IPS-NIHi11 (cell line): ENCODE data around the gene MAPK8.
A peak's percentile ranks its signal among the peaks of the same experiment; 100 is the strongest.
"Not testable (repeated sequence)": the region's sequence is repeated elsewhere in the genome, so short reads cannot be mapped to it uniquely, and the experiment has no call there.

Experiments used
- DNase-seq: peaks from one replicate; pipeline ENCODE4 v3.0.0; 2012; ENCODE audit warnings: mixed read lengths, low spot score

Gene MAPK8

DNA sequence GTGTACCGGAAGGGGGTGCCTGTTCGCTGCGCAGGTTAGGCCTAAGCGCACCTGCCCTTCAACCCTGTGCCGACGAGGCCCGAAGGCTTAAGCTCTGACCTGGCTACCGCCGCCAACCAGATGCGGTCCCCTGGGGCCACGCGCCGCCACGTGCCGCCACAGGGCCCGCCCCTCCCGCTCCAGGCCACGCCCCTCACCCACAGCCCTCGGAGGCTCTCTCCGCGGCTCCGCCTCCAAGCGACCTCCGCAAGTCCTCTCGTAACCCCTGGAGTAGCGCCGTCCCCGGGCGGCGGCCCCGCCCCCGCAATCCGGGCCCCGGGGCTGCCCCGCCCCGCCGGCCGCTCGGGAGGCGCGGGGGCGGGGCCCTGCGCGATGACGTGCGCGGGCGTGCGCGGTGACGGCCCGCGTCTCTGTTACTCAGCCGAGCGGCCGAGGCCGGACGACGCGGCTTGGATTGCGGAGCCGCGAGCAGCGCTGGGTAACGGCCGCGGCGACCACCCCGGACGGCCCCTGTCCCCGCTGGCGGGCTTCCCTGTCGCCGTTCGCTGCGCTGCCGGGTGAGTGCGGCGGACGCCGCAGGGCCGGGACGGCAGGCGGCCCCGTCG, at the start of gene MAPK8:
Gene MAPK8 (plus strand): TSS at position 413 of the 605 bp plus-strand sequence. CDS start 94,984 bp downstream, outside the sequence.
- peak; percentile 99 for DNase-seq

DNA sequence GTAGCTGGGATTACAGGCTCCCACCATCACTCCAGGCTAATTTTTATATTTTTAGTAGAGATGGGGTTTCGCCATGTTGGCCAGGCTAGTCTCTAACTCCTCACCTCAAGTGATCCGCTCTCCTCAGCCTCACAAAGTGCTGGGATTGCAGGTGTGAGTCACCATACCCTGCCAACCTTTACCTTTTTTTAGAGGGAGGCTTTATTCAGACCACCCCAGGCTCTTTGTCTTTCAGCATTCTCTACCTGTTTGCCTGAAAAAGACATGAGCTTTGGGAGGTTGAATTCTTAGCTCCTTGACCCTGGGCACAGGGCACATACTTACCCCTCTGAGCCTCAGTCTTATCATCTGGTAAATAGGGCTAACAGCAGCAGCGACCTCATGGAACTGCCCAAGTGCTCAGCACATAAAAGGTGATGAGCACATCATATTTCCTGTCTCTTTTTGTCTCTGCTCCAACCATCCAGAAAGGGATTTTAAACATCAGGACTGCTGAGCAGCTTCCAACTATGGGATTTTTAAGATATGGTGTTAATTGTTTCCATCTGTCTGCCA, 49.0 kb upstream of the MAPK8 start:
- DNase-seq: no peak

DNA sequence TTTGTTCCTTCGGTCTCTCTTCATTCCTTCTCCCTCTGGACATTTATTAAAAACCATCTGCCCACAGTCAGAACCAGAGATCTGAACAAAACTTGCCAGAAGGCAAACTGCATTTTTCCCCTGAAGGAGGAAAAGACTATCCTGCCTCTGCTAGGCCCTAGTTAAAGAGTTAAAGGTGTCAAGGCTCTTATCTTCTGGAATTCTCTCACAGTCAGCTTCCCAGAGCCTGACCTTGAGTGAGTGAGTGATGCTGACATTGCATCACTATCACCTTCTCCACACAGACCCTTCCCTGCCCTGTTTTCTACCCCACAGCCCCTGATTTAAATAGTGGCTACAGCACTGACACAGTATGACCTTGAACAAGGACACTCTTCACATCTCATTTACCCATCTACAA, 48.4 kb upstream of the MAPK8 start:
- no peak for DNase-seq

DNA sequence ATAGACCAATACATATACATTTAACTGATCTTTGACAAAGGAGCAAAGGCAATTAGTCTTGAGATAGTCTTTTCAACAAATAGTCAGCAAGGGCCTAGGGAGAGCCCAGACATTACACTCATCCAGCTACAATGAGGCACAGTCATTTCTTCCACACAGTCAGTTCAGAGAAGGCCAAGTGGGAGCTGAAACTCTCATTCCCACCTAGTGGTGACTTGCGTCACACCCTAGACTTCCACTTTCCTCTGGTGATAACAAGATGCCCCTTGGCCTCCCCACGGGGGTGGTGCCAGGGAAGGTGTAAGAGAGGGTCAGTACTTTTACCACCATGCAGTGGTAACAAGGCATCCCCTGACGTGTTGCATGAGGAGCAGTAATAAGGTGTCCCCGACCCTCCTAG, 39.9 kb upstream of the MAPK8 start:
- DNase-seq: no peak

DNA sequence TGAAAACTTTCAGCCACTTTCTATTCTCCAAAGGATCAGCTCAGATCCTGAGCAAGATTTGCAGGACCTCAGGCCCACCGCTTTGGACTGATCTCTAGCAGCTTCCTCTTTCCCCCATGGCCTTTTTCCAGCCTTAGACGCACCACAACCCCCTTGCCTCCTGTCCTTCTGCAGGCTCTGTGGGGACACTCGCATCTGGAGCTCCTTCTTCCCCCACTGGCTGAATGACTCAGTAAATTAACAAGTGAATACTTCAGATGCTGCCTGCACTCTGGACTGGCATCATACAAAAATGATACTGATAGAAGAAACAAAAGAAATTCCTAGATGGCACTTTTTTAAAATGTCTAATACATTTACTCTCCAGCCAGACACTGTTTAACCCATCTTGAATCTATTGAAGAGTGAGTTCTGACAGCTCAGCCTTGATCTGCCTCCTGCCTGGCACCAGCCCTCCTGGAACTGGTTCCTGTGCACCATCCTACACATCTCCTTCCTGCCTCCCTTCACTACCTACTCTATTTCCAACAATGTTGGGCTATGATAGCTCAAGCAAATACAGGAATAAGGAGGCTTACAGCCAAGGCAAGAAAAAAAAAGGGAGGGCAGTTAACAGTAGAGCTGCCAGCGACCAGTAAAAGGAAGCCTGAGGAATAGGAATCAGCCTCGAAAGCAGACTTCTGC, 35.3 kb upstream of the MAPK8 start:
- DNase-seq: no peak

DNA sequence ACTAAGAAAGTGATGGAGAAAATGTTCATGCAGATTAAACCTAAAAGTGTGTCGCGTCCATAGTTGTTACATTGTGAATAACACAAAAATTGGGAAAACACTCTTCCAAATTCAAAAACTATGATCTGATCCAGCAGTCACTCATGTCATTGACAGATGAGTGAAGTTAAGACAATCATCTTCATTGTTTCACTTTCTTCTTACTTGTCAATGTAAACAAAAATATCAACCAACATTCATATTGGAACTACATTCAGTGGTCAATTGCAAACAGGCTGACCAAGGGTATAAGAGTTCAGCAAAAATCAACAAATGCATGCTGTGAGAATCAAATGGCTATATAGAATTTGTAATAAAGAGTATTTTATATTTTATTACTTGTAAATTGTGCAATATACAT, 33.8 kb upstream of the MAPK8 start:
- DNase-seq: no peak

DNA sequence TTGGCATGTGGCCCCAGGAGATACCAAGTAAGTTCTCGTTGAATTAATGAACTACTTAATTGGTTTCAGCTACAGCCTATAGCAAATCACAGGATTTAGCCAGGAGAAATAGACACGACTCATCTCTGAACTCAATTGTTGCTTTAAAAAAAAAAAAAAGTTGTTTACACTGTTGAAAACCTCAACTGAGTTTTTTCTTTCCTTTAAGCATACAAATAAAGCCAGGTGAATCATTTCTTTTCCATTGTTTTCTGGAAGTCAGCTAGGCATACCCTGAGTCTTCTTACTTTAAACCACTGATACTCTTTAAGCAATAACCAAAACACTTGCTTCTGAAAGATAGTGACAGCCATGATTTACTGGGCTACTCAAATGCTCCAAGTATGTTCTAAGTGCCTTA, 32.7 kb upstream of the MAPK8 start:
- no peak for DNase-seq

DNA sequence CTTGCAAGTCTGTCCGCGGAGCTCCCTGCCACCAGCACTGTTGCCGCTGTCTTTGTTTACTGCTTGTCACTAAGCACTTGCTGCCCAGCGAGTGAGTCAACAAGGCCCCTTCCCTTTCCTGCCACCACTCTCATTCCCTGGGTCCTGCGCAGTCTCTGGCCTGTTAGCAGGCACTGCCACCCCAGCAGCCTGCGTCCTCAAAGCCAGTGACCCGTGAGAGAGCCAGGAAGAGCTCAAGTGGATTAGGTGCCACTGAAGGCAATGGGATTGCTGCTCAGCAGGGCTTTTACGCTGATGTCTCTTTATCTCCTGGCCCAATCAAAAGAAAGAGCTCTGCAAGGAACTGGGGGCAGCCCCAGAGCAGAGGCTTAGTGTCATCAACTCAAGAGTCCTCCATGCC, 31.8 kb upstream of the MAPK8 start, which contains the start of gene FRMPD2:
Gene FRMPD2 (minus strand): TSS at position 61 of the 400 bp plus-strand sequence. CDS start 129 bp downstream, outside the sequence.
- no peak for DNase-seq

DNA sequence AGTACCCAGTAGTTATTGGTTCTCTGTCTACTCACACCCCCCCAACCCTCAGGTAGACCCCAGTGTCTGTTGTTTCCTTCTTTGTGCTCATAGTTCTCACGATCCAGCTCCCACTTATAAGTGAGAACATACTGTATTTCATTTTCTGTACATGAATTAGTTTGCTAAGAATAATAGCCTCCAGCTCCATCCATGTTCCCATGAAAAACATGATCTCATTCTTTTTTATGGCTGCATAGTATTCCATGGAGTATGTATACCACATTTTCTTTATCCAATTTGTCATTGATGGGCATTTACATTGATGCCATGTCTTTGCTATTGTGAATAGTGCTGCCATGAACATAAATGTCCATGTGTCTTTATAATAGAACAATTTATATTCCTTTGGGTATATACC, 29.4 kb upstream of the MAPK8 start:
- no peak for DNase-seq

DNA sequence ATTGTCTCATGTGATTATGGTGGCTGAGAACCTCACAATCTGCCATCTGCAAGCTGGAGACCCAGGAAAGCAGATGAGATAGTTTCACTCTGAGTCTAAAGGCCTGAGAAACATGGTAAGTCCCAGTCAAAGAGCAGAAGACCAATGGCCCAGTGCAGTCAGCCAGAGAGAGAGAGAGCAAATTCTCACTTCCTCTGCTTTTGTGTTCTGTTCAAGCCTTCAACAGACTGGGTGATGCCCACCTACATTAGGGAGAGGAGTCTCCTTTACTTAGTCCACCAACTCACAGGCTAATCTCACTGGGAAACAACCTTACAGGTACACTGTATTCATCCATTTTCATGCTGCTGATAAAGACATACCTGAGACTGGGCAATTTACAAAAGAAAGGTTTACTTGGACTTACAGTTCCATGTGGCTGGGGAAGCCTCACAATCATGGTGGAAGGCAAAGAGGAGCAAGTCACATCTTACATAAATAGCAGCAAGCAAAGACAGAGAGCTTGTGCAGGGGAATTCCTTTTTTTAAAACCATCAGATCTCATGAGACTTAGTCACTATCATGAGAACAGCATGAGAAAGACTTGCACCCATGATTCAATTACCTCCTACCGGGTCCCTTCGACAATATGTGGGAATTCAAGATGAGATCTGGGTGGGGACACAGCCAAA, 27.3 kb upstream of the MAPK8 start:
- no peak for DNase-seq

DNA sequence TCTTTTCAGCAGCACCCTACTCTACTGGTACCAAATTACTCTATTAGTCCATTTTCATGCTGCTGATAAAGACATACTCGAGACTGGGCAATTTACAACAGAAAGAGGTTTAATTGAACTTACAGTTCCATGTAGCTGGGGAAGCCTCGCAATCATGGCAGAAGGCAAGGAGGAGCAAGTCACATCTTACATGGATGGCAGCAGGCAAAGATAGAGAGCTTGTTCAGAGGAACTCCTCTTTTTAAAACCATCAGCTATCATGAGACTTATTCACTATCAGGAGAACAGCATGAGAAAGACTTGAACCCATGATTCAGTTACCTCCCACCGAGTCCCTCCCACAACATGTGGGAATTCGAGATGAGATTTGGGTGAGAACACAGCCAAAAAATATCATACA, 24.8 kb upstream of the MAPK8 start:
- DNase-seq: not testable (repeated sequence)

DNA sequence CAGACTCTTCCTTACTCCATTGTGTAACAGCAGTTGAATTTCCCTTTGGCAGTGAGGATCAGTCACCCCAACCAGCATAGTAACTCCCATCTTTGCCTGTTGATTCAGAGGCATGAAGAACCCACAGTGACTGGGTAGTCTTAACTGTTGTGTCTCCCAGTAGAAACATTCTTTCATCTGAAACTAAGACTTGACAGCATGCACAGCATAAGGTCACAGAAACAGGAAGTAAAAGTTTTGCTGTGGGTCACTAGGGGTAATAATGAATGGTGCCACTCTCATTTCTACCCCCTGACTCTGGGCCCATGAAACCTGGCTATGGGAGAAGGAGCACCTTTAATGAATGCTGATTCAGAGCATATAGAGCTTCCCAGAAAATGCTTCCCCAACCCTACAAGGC, 23.6 kb upstream of the MAPK8 start:
- DNase-seq: no peak

DNA sequence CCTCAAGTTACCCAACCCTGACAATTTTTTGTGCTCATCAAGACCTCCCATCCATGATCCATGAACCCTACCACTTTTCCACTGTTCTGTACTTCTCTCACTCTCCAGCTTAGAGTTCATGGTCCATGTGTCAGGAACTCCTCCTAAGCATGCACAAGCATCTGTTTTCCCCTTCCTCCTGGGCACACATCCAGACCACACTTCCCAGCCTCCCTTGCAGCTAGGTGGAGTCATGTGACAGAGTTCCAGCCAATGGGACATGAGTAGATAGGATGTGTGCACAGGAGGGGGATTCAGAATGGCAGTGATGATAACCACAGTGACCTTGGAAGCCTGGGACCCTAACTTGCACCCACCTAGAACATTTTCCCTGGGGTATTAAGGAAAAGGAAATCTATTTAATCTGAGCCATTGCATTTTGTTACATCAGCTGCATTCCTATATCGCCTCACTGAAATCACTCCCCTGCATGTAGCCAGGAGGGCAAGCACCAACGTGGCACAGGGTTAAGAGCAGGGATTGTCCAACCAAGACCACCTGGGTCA, 22.4 kb upstream of the MAPK8 start:
- no peak for DNase-seq

DNA sequence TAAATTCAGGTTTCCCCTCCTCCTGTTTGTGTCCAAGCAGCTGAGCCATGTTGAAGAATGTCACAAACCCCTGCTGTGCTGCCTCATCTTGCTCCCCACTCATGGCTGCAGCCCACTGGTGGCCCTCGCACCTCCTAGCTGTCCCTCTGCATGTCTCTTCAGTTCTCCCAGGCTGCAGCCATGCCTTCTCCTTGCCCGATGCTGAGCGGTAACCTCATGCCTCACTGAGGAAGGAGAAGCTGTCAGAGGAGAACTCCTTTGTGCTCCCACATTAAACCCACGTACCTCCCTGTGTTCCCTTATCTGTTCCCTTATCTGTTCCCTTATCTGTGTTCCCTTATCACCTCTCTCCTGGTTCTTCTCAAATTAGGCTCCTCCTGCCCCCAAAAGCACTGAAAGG, 21.7 kb upstream of the MAPK8 start:
- no peak for DNase-seq

DNA sequence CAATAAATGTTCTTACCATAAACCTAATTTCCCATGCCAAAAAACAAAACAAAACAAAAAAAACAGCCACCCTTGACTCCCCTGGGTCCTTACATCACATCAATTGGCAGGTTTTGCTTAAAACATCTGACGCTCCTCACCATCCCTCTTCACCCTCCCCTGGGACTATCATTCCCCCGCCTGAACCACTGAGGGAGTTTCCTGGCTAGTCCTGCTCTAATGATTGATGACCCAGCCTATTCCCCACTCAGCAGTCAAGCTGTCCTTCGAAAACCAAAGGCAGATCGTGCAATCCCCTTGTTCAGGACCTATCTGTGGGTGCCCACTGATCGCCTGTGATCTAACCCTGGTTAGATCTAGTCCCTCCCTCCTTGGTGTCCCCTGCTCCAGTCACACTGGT, 20.8 kb upstream of the MAPK8 start:
- DNase-seq: no peak

DNA sequence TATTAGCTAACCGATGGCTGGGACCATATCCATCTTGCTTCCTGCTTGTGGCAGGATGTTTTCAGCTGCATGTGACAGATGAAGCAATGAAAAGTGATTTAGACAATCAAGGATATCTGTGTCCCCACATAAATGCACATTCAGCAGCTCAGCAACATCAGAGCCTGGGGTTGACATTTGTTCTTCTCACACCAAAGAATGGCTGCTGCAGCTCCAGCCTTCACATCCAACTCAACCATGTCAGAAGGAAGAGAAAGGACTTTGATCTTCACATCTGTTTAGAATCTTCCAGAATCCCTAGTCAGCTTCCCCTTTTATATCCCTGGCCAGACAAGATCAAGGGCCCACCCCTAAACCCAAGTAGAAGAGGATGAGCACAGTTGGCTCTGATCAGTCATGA, 20.1 kb upstream of the MAPK8 start:
- DNase-seq: no peak

DNA sequence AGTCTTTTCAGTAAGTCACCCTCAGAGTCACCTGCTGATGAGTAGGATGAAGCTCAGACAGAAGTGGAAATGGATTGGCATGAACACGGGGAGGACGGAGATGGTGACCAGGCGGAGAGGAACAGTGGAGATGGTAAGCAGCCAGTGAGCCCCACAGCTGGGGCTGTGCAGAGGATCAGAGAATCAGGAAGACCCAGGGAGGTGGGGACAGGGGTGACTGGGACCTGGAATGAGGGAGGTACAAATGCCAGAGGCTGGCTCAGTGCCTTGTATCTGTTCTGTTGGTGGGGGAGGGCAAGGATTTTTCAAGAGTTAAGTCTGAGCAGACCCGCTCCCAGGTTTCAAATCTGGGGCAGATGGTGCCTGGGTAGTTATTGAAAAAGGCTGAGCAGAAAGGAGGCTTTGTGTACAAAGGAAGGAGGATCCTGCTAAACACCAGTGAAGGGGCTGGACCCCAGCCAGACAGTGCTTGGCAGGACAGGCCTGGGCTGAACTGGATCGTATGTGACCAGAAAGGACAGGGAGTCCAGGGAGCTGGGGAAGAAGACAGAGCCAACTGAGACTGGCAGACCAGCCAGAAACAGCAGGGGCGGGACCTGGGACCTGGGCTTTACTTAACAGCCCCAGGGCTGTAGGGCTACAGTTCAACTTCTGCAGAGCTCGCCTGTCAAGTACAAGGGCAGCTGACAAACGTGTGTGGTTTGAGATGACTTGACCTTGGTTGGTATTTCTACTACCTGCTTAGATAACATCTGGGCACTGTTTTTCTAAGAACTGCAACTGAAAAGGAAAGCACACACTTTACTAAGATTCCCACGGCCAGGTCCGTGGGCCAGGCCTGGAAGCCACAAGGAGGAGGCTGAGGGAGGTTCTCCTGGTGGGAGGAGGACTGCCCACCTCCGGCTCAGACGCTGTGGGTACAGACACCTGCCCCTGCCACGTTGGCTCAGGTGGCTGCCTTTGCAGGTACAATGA, 18.8 kb upstream of the MAPK8 start:
- DNase-seq: no peak

DNA sequence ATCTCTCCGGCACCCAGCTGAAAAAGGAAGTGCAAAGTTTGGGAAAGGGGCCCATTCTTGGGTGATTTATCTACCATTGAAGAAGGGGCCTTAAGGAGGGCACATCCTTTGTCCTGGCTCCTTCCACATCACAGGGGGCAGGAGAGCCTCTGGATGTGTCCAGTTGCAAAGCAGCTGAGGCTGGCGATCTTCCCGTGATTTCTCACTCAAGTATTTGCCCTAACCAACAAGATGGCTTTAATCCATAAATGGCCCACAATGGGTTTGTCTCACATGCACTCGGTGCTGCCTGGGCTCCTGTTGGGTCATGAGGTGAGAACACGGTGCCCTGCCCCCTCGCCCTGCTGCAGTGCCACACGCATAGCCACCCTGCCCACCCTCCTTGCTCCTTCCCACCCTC, 17.8 kb upstream of the MAPK8 start:
- DNase-seq: no peak

DNA sequence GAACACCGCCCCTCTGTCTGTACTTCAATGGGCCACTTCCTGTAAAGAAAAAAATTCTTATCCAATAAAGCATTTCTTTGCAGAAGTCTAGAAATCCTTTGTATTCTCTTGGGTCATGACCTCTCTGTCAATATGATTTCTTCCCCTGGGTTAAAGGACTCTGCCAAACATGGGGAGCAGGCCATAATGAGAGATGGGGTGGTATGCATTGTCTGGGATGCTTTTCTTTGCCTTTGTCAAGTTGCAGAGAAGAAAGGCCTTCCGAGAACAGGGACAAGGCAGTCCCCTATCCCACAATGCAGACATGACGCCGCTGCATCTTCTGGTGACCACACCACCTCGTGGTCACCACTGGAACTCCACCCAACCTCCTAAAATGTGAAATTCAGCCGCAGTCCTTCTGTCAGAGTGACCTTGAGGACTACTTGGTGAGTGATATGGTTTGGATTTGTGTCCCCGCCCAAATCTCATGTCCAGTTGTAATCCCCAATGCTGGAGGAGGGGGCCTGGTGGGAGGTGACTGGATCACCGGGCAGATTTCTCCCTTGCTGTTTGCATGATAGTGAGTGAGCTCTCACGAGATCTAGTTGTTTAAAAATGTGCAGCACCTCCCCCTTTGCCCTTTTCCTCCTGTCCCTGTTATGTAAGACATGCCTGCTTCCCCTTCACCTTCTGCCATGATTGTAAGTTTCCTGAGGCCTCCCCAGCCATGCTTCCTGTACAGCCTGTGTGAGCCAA, 16.8 kb upstream of the MAPK8 start:
- peak; percentile 75 for DNase-seq

DNA sequence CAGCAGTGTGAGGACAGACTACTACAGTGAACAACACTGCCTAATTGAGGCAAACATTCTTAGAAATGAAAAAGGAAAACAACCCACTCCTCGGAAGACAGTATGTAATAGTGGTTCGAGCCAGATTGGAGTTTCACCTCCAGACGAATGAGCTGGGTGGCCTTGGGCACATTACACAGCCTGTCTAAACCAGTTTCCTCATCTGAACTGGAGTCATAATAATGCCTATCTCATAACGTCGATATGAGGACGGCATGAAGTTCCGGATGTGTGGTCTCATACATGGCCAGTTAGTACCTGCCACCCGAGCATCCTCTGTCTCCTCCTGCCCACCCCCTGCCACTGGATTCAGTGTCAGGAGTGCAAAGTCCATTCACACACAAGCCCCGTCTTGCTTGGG, 16.2 kb upstream of the MAPK8 start:
- no peak for DNase-seq

DNA sequence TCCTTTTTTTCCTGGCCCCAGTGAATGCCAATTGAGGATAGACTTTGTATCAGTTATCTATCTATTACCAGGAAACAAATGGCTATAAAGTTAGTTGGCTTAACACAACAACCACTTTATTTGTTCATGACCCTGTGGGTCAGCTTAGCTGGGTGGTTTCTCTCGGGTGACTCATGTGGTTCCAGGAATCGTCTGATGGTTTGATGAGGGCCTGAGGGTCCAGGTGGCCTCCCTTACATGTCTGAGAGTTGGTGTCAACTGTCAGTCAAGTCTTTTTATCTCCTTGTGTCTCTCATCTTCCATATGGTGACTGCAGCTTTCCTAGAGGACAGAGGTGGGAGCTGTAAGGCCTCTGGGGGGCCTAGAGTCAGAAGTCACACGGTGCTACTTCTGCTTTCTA, 15.3 kb upstream of the MAPK8 start:
- no peak for DNase-seq
